Naive thymus-derived CD8-positive, alpha-beta T cell (primary cell): ENCODE results near the gene WDR13. TPM values are rescaled to one million over a fixed set of nuclear protein-coding genes. Genes with fewer than 3 reads are reported as not detected.

Experiments used
- ATAC-seq, 2 donors: fragments of 150-1000 bp; cut with Tn5 transposase in 1 of 2; sonication (Bioruptor Pico), chemical (Tn5 transposase) in 1 of 2; 1 replicate in 1 of 2; 2 replicates in 1 of 2; pipeline ENCODE4 v1.10.0; 2021; ENCODE audit warnings: mild to moderate bottlenecking in 2 of 2, moderate library complexity in 2 of 2
- POLR2A ChIA-PET: fragments of 350-600 bp; sonication (Branson Sonifier 250); formaldehyde crosslinking; loops from one replicate; lab custom pipeline; 2021; ENCODE audit warnings: antibody characterized with exemption; lab: Charles Lee
- DNase-seq, 10 donors: peaks; one replicate each; pipeline versions ENCODE4 v3.0.0 to v3.0.0-alpha.2; 2020 to 2022
- H3K27ac Mint-ChIP-seq, 10 donors: one replicate each; pipeline ENCODE4 v1.8.0; 2020 to 2022; ENCODE audit warnings: mild to moderate bottlenecking in 10 of 10, mixed read lengths in 10 of 10, moderate library complexity in 4 of 10, inconsistent platforms in 1 of 10
- H3K27me3 Mint-ChIP-seq, 5 donors: one replicate each; pipeline ENCODE4 v1.8.0; 2021 to 2022; ENCODE audit warnings: mixed read lengths in 5 of 5
- H3K36me3 Mint-ChIP-seq, 3 donors: one replicate each; pipeline ENCODE4 v1.8.0; 2020 to 2022; ENCODE audit warnings: mixed read lengths in 3 of 3, mild to moderate bottlenecking in 2 of 3, inconsistent platforms in 1 of 3
- H3K4me1 Mint-ChIP-seq, 4 donors: one replicate each; pipeline ENCODE4 v1.8.0; 2021 to 2022; ENCODE audit warnings: mixed read lengths in 4 of 4
- H3K4me3 Mint-ChIP-seq, 10 donors: one replicate each; pipeline ENCODE4 v1.8.0; 2020 to 2022; ENCODE audit warnings: mild to moderate bottlenecking in 10 of 10, mixed read lengths in 10 of 10, moderate library complexity in 6 of 10, inconsistent platforms in 1 of 10
- H3K9me3 Mint-ChIP-seq, 9 donors: one replicate each; pipeline ENCODE4 v1.8.0; 2020 to 2022; ENCODE audit warnings: mixed read lengths in 9 of 9, mild to moderate bottlenecking in 3 of 9, inconsistent platforms in 1 of 9, moderate library complexity in 1 of 9
- polyA plus RNA-seq, 3 donors: library from polyadenylated mRNA; unstranded; fragments of 300-500 nt; fragmentation: Illumina TruSeq; gene quantifications; one replicate each; pipeline ENCODE4 v1.2.3, GENCODE V29; 2021
- total RNA-seq, 8 experiments: library from RNA in 2 of 8; stranded (reverse) in 2 of 8; gene quantifications; one replicate each; pipeline ENCODE4 v1.2.3 and lab custom pipeline; 2021 to 2026

The WDR13 gene
- total and polyA plus RNA-seq, 5 experiments from 2014 or later, result 32.2 to 51.5 (median 45.5) TPM

GRCh38 chrX:48599341-48599740 lies 2.0 kb downstream of the WDR13 start:
- peak overlapping the region in 2 of 10 donors; percentile 25 to 40 for H3K27ac Mint-ChIP-seq
- H3K9me3 Mint-ChIP-seq, result no peaks in the 10 kb centered on the region
- peaks cover 0 to 16% (median 0%) of the 10 kb centered on the region in 3 donors for H3K36me3 Mint-ChIP-seq
- peak overlapping the region in 1 of 10 donors; percentile 22 for H3K4me3 Mint-ChIP-seq
- H3K4me1 Mint-ChIP-seq, result peaks cover 7 to 18% (median 9%) of the 10 kb centered on the region in 4 donors
- H3K27me3 Mint-ChIP-seq, result peaks cover 0 to 2% (median 0%) of the 10 kb centered on the region in 5 donors
- ATAC-seq (no peak), DNase-seq (no peak)
- POLR2A ChIA-PET, result interaction anchor here (1.7 kb wide), 1 partner anchor 25 kb away, joined by 11 read pairs; the partner anchor contains the start of gene RBM3

DNA sequence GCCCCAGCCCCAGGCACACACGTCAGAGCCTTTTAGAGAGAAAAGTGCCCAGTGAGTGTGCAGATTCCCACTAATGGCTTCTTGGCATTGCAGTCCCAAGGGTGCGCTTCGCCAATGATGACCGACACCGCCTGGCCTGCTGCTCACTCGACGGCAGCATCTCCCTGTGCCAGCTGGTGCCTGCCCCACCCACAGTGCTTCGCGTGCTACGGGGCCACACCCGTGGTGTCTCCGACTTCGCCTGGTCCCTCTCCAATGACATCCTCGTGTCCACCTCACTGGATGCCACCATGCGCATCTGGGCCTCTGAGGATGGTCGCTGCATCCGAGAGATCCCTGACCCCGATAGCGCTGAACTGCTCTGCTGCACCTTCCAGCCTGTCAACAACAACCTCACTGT lies 2.9 kb downstream of the WDR13 start:
- DNase-seq (no peak), ATAC-seq (no peak)
- H3K27me3 Mint-ChIP-seq, result peaks cover 0 to 2% (median 0%) of the 10 kb centered on the region in 5 donors
- H3K4me1 Mint-ChIP-seq, result peaks cover 7 to 18% (median 9%) of the 10 kb centered on the region in 4 donors
- peaks cover 0 to 19% (median 0%) of the 10 kb centered on the region in 3 donors for H3K36me3 Mint-ChIP-seq
- no peaks in the 10 kb centered on the region for H3K9me3 Mint-ChIP-seq
- H3K27ac Mint-ChIP-seq, result no peak overlapping the region
- no peak overlapping the region for H3K4me3 Mint-ChIP-seq
- POLR2A ChIA-PET, result no interaction called here

GRCh38 chrX:48601741-48602394 lies 4.6 kb downstream of the WDR13 start:
- peaks cover 0 to 20% (median 0%) of the 10 kb centered on the region in 3 donors for H3K36me3 Mint-ChIP-seq
- no peak overlapping the region for H3K4me3 Mint-ChIP-seq
- ATAC-seq, result no peak
- POLR2A ChIA-PET, result no interaction called here
- DNase-seq, result no peak
- H3K9me3 Mint-ChIP-seq, result no peaks in the 10 kb centered on the region
- H3K27ac Mint-ChIP-seq, result no peak overlapping the region
- H3K27me3 Mint-ChIP-seq, result peaks cover 0 to 2% (median 0%) of the 10 kb centered on the region in 5 donors
- H3K4me1 Mint-ChIP-seq, result peaks cover 7 to 18% (median 10%) of the 10 kb centered on the region in 4 donors

- Mint-ChIP-seq H3K9me3 (no peaks in the 10 kb centered on the region), H3K27ac (no peak overlapping the region), H3K27me3 (no peaks in the 10 kb centered on the region), H3K4me1 (peaks cover 0 to 3% (median 0%) of the 10 kb centered on the region in 4 donors), H3K4me3 (no peak overlapping the region), H3K36me3 (peaks cover 0 to 18% (median 0%) of the 10 kb centered on the region in 3 donors)
- POLR2A ChIA-PET, result no interaction called here
- ATAC-seq, result no peak
- DNase-seq, result no peak
Measured at GRCh38 chrX:48604701-48605100, 7.4 kb downstream of the WDR13 start.

- DNase-seq (no peak), ATAC-seq (peak in 1 of 2 donors; percentile 20)
- peaks cover 0 to 15% (median 0%) of the 10 kb centered on the region in 3 donors for H3K36me3 Mint-ChIP-seq
- H3K27ac Mint-ChIP-seq, result peak overlapping the region in 1 of 10 donors; percentile 28
- peak overlapping the region in 1 of 10 donors; percentile 6 for H3K4me3 Mint-ChIP-seq
- no peaks in the 10 kb centered on the region for H3K27me3 Mint-ChIP-seq
- H3K4me1 Mint-ChIP-seq, result peaks cover 0 to 3% (median 0%) of the 10 kb centered on the region in 4 donors
- no peaks in the 10 kb centered on the region for H3K9me3 Mint-ChIP-seq
- POLR2A ChIA-PET, result no interaction called here
Measured at GRCh38 chrX:48606091-48606490, 8.8 kb downstream of the WDR13 start.

DNA sequence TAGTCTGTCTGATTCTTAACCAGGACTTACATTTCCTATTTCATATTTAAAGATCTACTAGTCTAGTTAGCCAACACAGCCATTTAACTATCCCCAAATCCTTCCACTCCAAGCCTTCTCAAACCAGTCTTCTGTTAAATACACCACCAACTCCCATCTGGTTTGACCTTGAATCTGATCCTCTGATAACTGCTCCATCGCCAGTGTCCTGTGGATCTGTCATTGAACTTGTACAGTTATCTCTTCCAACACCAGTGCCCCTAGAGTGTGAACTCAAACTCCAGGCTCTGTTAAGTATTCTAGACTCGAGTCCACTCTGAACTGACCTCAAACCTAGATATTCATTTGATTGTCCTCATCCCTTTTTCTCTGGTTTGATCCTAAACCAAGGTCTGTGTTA lies 14.4 kb downstream of the WDR13 start:
- Mint-ChIP-seq H3K36me3 (no peaks in the 10 kb centered on the region), H3K4me1 (peaks cover 0 to 3% (median 0%) of the 10 kb centered on the region in 4 donors), H3K27ac (peak overlapping the region in 1 of 10 donors; percentile 2), H3K9me3 (no peaks in the 10 kb centered on the region), H3K4me3 (no peak overlapping the region), H3K27me3 (no peaks in the 10 kb centered on the region)
- ATAC-seq (no peak), DNase-seq (no peak)
- POLR2A ChIA-PET, result no interaction called here

GRCh38 chrX:48613502-48614160 lies 16.3 kb downstream of the WDR13 start:
- H3K4me3 Mint-ChIP-seq, result no peak overlapping the region
- no peak for DNase-seq
- H3K36me3 Mint-ChIP-seq, result no peaks in the 10 kb centered on the region
- H3K9me3 Mint-ChIP-seq, result no peaks in the 10 kb centered on the region
- no peak overlapping the region for H3K27ac Mint-ChIP-seq
- peaks cover 0 to 2% (median 0%) of the 10 kb centered on the region in 4 donors for H3K4me1 Mint-ChIP-seq
- POLR2A ChIA-PET, result no interaction called here
- H3K27me3 Mint-ChIP-seq, result no peaks in the 10 kb centered on the region
- ATAC-seq, result no peak

GRCh38 chrX:48616576-48616975 lies 19.3 kb downstream of the WDR13 start:
- H3K9me3 Mint-ChIP-seq, result no peaks in the 10 kb centered on the region
- peak overlapping the region in 2 of 10 donors; percentile 27 to 29 for H3K27ac Mint-ChIP-seq
- DNase-seq, result no peak
- ATAC-seq, result no peak
- H3K36me3 Mint-ChIP-seq, result no peaks in the 10 kb centered on the region
- POLR2A ChIA-PET, result no interaction called here
- no peak overlapping the region for H3K4me3 Mint-ChIP-seq
- H3K27me3 Mint-ChIP-seq, result no peaks in the 10 kb centered on the region
- peaks cover 0 to 2% (median 0%) of the 10 kb centered on the region in 4 donors for H3K4me1 Mint-ChIP-seq

DNA sequence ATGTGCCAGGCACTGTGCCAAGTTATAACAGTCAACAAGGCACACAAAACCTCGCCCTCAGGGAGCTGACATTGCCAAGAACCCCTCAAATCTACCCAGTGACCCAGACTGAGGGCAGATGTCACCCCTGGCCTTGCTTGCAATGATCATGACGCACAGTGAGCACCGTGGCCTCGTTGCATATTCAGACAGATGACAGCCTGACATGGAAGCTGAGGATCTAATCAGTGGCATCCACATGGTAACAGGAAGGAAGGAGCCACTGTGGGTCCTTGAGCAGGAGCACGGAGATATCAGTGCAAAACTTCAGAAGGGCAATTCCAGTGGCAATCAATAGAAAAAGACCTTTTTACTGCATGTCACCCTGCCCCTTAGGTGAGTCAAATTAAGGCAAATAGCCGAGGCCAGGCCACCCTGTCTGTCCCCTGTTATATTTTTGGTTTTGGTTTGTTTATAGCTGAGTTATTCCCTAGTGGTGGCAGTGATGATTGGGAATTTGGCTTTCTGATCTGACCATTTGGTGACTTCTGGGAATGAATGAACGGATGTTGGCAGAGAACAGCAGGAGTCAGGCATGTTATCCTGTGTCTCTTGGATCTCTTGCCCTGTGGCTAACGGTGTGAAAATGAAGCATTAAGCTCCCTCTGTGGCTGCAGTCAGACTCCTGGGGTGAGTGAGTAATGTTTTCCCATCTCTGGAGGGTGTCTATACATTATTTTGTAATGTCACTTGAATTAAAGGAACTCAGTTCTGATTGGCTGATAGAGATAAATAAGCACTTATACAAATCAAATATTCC lies 20.4 kb downstream of the WDR13 start:
- Mint-ChIP-seq H3K4me1 (peaks cover 0 to 2% (median 0%) of the 10 kb centered on the region in 4 donors), H3K27ac (no peak overlapping the region), H3K27me3 (no peaks in the 10 kb centered on the region), H3K4me3 (no peak overlapping the region), H3K9me3 (no peaks in the 10 kb centered on the region), H3K36me3 (no peaks in the 10 kb centered on the region)
- DNase-seq (no peak), ATAC-seq (no peak)
- POLR2A ChIA-PET, result interaction anchor here (0.8 kb wide), 1 partner anchor 14 kb away, joined by 3 read pairs; no protein-coding TSS in a partner anchor

- Mint-ChIP-seq H3K27me3 (no peaks in the 10 kb centered on the region), H3K4me3 (no peak overlapping the region), H3K4me1 (peaks cover 0 to 4% (median 2%) of the 10 kb centered on the region in 4 donors), H3K27ac (no peak overlapping the region), H3K9me3 (no peaks in the 10 kb centered on the region), H3K36me3 (no peaks in the 10 kb centered on the region)
- POLR2A ChIA-PET, result interaction anchor here (0.6 kb wide), 1 partner anchor 45 kb away, joined by 3 read pairs; no protein-coding TSS in a partner anchor
- no peak for ATAC-seq
- DNase-seq, result no peak
Measured at GRCh38 chrX:48626401-48627298, 29.4 kb downstream of the WDR13 start.

GRCh38 chrX:48631376-48632090 lies 34.2 kb downstream of the WDR13 start:
- H3K27me3 Mint-ChIP-seq, result no peaks in the 10 kb centered on the region

More at GRCh38 chrX:48631376-48632090, 34.2 kb downstream of the WDR13 start:
- ATAC-seq, result peak; percentile 87 to 88
- Mint-ChIP-seq H3K4me1 (peaks cover 0 to 16% (median 4%) of the 10 kb centered on the region in 4 donors), H3K36me3 (no peaks in the 10 kb centered on the region), H3K9me3 (no peaks in the 10 kb centered on the region), H3K4me3 (peak overlapping the region in 9 of 10 donors; percentile 11 to 62 (median 33)), H3K27ac (peak overlapping the region in 7 of 10 donors; percentile 8 to 68 (median 44))
- POLR2A ChIA-PET, result interaction anchor here (0.6 to 1.6 kb wide), 3 partner anchors 14 to 287 kb away, joined by 3 to 5 read pairs (median 4); partner anchors contain the start of gene PIM2
- DNase-seq, result peak; percentile 15 to 89 (median 68)
